ENCODE results near the gene AIF1. TPM values are rescaled to one million over a fixed set of nuclear protein-coding genes. Genes with fewer than 3 reads are reported as not detected.
A peak's percentile ranks its signal among the peaks of the same experiment; 100 is the strongest.

Gene AIF1
- total RNA-seq, 1 experiment from 2014 or later, result 2.2 TPM

DNA sequence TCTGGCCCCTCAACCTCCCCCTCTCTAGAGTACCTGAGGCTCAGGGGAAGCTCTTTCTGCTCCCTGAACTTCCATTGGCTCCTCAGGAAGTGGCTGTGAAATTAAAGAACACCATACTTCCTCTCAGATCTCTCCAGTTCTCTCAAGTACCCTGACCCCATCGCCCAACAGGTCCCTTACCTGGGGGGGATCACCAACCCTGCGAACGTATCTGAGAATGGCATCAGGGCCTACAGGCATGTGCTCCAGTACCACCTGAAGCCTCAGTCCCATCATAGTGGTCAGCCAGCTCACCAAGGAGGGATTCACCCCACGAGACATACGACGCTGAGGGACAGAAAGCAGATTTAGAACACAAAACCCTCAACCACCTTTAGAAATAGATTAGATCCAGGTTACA lies 25.6 kb downstream of the AIF1 start:
- ChIA-PET POLR2A (no interaction called here), CTCF (no interaction called here)
- Histone ChIP-seq H3K4me1 (no peaks in the 10 kb centered on the region), H3K9me3 (no peaks in the 10 kb centered on the region), H3K4me3 (ENCODE audit: low read depth, low read length) (no peak overlapping the region), H3K36me3 (ENCODE audit: control insufficient read depth, insufficient read depth, low read length) (peaks cover 8% of the 10 kb centered on the region), H3K27me3 (replicated peaks; ENCODE audit: control insufficient read depth, insufficient read depth, low read length) (no peaks in the 10 kb centered on the region)
- intact Hi-C loops (cut with micrococcal nuclease; ENCODE audit: unreplicated experiment), result no loop called here
- H3K4me3 Mint-ChIP-seq (ENCODE audit: unreplicated experiment), result no peak overlapping the region
- no peaks in the 10 kb centered on the region for H3K27me3 Mint-ChIP-seq (ENCODE audit: insufficient read depth, unreplicated experiment)
- BruUV-seq (replicated peaks), result TSS peak; percentile 76
- DNase-seq, result no peak
- TF ChIP-seq, protein P1, sequence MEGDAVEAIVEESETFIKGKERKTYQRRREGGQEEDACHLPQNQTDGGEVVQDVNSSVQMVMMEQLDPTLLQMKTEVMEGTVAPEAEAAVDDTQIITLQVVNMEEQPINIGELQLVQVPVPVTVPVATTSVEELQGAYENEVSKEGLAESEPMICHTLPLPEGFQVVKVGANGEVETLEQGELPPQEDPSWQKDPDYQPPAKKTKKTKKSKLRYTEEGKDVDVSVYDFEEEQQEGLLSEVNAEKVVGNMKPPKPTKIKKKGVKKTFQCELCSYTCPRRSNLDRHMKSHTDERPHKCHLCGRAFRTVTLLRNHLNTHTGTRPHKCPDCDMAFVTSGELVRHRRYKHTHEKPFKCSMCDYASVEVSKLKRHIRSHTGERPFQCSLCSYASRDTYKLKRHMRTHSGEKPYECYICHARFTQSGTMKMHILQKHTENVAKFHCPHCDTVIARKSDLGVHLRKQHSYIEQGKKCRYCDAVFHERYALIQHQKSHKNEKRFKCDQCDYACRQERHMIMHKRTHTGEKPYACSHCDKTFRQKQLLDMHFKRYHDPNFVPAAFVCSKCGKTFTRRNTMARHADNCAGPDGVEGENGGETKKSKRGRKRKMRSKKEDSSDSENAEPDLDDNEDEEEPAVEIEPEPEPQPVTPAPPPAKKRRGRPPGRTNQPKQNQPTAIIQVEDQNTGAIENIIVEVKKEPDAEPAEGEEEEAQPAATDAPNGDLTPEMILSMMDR (IDR thresholded peaks at IDR 0.05; ENCODE audit: insufficient read depth in 1 of 2, low read depth in 1 of 2, low read length in 1 of 2, severe bottlenecking in 1 of 2, unreplicated experiment in 1 of 2), result no peak
- H3K36me3 Mint-ChIP-seq (ENCODE audit: insufficient read depth, unreplicated experiment), result peaks cover 87% of the 10 kb centered on the region
- no peaks in the 10 kb centered on the region for H3K9me3 Mint-ChIP-seq (ENCODE audit: unreplicated experiment)
- H3K4me1 Mint-ChIP-seq (ENCODE audit: low read depth, unreplicated experiment), result no peaks in the 10 kb centered on the region
- no peak overlapping the region for H3K27ac Mint-ChIP-seq (ENCODE audit: unreplicated experiment)

DNA sequence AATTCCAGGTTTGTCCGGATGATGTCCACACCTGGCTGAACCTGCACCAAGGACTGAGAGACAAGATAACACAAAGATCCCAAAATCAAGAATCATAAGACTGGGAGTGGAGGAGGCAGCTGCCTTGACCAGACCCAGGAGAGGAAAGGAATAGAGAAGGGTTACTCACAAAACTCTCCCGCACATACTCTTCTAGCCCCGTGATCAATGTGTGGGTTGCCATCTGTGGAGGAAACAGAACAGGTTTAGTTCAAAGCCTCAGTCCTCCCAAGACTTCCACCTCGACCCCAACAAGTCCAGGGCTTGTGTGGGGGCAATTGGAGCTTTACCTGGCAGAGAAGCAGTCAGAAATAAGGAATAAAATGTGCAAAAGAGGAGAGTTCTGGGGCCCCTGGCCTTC lies 26.3 kb downstream of the AIF1 start:
- Mint-ChIP-seq H3K36me3 (ENCODE audit: insufficient read depth, unreplicated experiment) (peaks cover 81% of the 10 kb centered on the region), H3K9me3 (ENCODE audit: unreplicated experiment) (no peaks in the 10 kb centered on the region), H3K4me3 (ENCODE audit: unreplicated experiment) (no peak overlapping the region), H3K27me3 (ENCODE audit: insufficient read depth, unreplicated experiment) (no peaks in the 10 kb centered on the region), H3K27ac (ENCODE audit: unreplicated experiment) (no peak overlapping the region), H3K4me1 (ENCODE audit: low read depth, unreplicated experiment) (no peaks in the 10 kb centered on the region)
- DNase-seq, result no peak
- POLR2A ChIA-PET, result no interaction called here
- no peaks in the 10 kb centered on the region for H3K4me1 ChIP-seq
- peaks cover 8% of the 10 kb centered on the region for H3K36me3 ChIP-seq (ENCODE audit: control insufficient read depth, insufficient read depth, low read length)
- BruUV-seq (replicated peaks), result no TSS peak
- CTCF ChIA-PET, result no interaction called here
- TF ChIP-seq, protein P1 (IDR thresholded peaks at IDR 0.05; ENCODE audit: insufficient read depth in 1 of 2, low read depth in 1 of 2, low read length in 1 of 2, severe bottlenecking in 1 of 2, unreplicated experiment in 1 of 2), result no peak
- intact Hi-C loops (cut with micrococcal nuclease; ENCODE audit: unreplicated experiment), result no loop called here
- H3K4me3 ChIP-seq (ENCODE audit: low read depth, low read length), result no peak overlapping the region
- H3K9me3 ChIP-seq, result no peaks in the 10 kb centered on the region
- no peaks in the 10 kb centered on the region for H3K27me3 ChIP-seq (replicated peaks; ENCODE audit: control insufficient read depth, insufficient read depth, low read length)

DNA sequence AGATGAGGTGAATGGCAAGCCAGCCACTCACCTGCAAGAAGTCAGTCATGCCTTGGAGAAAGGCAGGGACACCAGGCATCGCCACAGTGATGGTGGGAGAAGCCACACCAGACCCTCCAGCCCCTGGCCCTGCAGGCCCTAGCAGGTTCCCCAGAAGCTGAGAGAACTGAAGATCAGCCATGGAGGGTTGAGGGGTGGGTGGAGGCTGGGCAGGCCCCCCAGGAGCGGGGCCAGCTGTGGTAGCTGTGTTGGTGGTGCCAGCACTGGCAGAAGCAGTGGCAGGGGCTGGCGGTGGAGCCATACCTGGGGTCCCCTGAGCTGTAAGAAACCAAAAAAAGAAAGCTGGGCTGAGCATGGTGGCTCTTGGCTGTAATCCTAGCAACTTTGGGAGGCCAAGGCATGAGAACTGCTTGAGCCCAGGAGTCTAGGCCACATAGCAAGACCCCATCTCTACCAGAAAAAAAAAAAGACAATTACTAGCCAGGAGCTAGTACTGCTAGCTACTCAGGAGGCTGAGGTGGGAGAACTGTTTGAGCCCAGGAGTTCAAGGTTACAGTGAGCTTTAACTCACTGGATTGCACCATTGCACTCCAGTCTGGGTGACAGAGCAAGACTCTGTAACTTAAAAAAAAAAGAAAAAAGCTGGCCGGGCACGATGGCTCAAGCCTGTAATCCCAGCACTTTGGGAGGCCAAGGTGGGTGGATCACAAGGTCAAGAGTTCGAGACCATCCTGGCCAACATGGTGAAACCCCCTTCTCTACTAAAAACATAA lies 27.9 kb downstream of the AIF1 start:
- intact Hi-C loops (cut with micrococcal nuclease; ENCODE audit: unreplicated experiment), result no loop called here
- CTCF ChIA-PET, result no interaction called here
- H3K36me3 Mint-ChIP-seq (ENCODE audit: insufficient read depth, unreplicated experiment), result peaks cover 76% of the 10 kb centered on the region
- POLR2A ChIA-PET, result interaction anchor here (0.6 kb wide), 1 partner anchor 18 kb away, joined by 4 read pairs; no protein-coding TSS in a partner anchor
- no peaks in the 10 kb centered on the region for H3K9me3 ChIP-seq
- H3K9me3 Mint-ChIP-seq (ENCODE audit: unreplicated experiment), result no peaks in the 10 kb centered on the region
- TF ChIP-seq, protein P1 (IDR thresholded peaks at IDR 0.05; ENCODE audit: insufficient read depth in 1 of 2, low read depth in 1 of 2, low read length in 1 of 2, severe bottlenecking in 1 of 2, unreplicated experiment in 1 of 2), result no peak
- H3K4me3 ChIP-seq (ENCODE audit: low read depth, low read length), result no peak overlapping the region
- no peak for DNase-seq
- no peaks in the 10 kb centered on the region for H3K4me1 ChIP-seq
- BruUV-seq (replicated peaks), result no TSS peak
- H3K4me3 Mint-ChIP-seq (ENCODE audit: unreplicated experiment), result no peak overlapping the region
- no peaks in the 10 kb centered on the region for H3K27me3 Mint-ChIP-seq (ENCODE audit: insufficient read depth, unreplicated experiment)
- H3K27me3 ChIP-seq (replicated peaks; ENCODE audit: control insufficient read depth, insufficient read depth, low read length), result no peaks in the 10 kb centered on the region
- no peak overlapping the region for H3K27ac Mint-ChIP-seq (ENCODE audit: unreplicated experiment)
- peaks cover 10% of the 10 kb centered on the region for H3K36me3 ChIP-seq (ENCODE audit: control insufficient read depth, insufficient read depth, low read length)
- H3K4me1 Mint-ChIP-seq (ENCODE audit: low read depth, unreplicated experiment), result no peaks in the 10 kb centered on the region

All from Caco-2 (cell line).